Gastroesophageal sphincter (tissue), 4 donors: Measurements from ENCODE around the gene IKZF1. TPM values are rescaled to one million over a fixed set of nuclear protein-coding genes. Genes with fewer than 3 reads are reported as not detected.

ENCODE experiments used
- ATAC-seq: fragments of 150-250 bp; one replicate; pipeline ENCODE4 v1.9.1; 2016; ENCODE audit warnings: mild to moderate bottlenecking, moderate library complexity
- H3K27ac ChIP-seq, 4 donors: fragments of 200-600 bp; sonication (generic) in 3 of 4; 1 replicate in 3 of 4; 2 replicates in 1 of 4; pipeline ENCODE4 v1.5.1; 2016 to 2019
- H3K27me3 ChIP-seq: fragments of 200-600 bp; sonication (generic); one replicate; pipeline ENCODE4 v1.5.1; 2019
- H3K36me3 ChIP-seq, 2 donors: fragments of 200-600 bp; sonication (generic); one replicate each; pipeline ENCODE4 v1.5.1; 2019; ENCODE audit warnings: control low read depth in 1 of 2
- H3K4me1 ChIP-seq, 3 donors: fragments of 200-600 bp; sonication (generic); 1 replicate in 2 of 3; 2 replicates in 1 of 3; pipeline ENCODE4 v1.5.1; 2016 to 2019; ENCODE audit warnings: control low read depth in 2 of 3
- H3K4me3 ChIP-seq, 2 donors: fragments of 200-600 bp; sonication (generic); one replicate each; pipeline ENCODE4 v1.5.1; 2019; ENCODE audit warnings: mild to moderate bottlenecking in 1 of 2, moderate library complexity in 1 of 2
- H3K9me3 ChIP-seq, 3 donors: fragments of 200-600 bp; sonication (generic); one replicate each; pipeline ENCODE4 v1.5.1; 2017 to 2019; ENCODE audit warnings: control low read depth in 2 of 3
- EP300 ChIP-seq: sonication (generic); formaldehyde crosslinking; IDR thresholded peaks from one replicate; pipeline ENCODE4 v1.6.1; 2017; ENCODE audit warnings: antibody characterized with exemption, mild to moderate bottlenecking
- POLR2A ChIP-seq, 2 donors: fragments of 450-650 bp; IDR thresholded peaks; one replicate each; pipeline ENCODE4 v1.6.1; 2017; ENCODE audit warnings: antibody characterized with exemption in 2 of 2, mild to moderate bottlenecking in 2 of 2, moderate library complexity in 1 of 2
- POLR2AphosphoS5 ChIP-seq: sonication (generic); formaldehyde crosslinking; IDR thresholded peaks from one replicate; pipeline ENCODE4 v1.6.1; 2017; ENCODE audit warnings: antibody characterized with exemption
- WGBS, 2 donors: methylation state at CpG; one replicate each; pipeline ENCODE4 v1.1.5; 2018; ENCODE audit warnings: low coverage in 1 of 2; 5-methylcytosine and 5-hydroxymethylcytosine counted together
- total RNA-seq, 4 donors: library from RNA; depleted of rRNA; stranded (reverse); fragments of >200 nt; gene quantifications; one replicate each; pipeline ENCODE4 v1.1.0, GENCODE V29; 2016
- TF ChIP-seq, protein P1 (sequence below), 4 experiments: fragments of 200-600 bp in 2 of 4; fragments of 450-650 bp in 2 of 4; sonication (generic) in 1 of 4; IDR thresholded peaks; one replicate each; pipeline ENCODE4 v1.5.1; 2017 to 2019; ENCODE audit warnings: antibody characterized with exemption in 4 of 4, mild to moderate bottlenecking in 2 of 4, moderate library complexity in 2 of 4

IKZF1 gene
- total RNA-seq, 4 donors from 2014 or later = 2.5 to 14.1 (median 5.9) TPM

DNA sequence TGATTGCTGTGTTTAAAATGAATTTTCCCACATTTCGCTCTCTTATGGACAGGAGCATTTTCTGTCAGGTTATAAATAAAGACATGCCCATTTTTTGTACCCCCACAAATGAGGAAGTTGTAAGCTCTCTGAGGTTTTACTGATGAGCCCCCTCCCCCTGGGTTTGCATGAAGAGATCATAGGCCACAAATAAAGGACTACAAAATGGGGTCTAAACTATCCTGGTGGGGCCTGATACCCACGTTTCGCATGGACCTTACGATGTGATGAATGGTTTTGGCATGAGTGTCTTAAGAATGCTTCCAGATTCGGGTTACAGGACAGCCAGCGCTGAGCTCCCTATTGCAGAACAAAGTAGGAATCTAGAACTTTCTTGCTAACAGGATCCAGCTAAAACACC is 5.8 kb downstream of the IKZF1 start:
- TF ChIP-seq EP300 (no peak), POLR2A (IDR thresholded peaks at IDR 0.05) (no peak), POLR2AphosphoS5 (no peak)
- TF ChIP-seq, protein P1, sequence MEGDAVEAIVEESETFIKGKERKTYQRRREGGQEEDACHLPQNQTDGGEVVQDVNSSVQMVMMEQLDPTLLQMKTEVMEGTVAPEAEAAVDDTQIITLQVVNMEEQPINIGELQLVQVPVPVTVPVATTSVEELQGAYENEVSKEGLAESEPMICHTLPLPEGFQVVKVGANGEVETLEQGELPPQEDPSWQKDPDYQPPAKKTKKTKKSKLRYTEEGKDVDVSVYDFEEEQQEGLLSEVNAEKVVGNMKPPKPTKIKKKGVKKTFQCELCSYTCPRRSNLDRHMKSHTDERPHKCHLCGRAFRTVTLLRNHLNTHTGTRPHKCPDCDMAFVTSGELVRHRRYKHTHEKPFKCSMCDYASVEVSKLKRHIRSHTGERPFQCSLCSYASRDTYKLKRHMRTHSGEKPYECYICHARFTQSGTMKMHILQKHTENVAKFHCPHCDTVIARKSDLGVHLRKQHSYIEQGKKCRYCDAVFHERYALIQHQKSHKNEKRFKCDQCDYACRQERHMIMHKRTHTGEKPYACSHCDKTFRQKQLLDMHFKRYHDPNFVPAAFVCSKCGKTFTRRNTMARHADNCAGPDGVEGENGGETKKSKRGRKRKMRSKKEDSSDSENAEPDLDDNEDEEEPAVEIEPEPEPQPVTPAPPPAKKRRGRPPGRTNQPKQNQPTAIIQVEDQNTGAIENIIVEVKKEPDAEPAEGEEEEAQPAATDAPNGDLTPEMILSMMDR (IDR thresholded peaks at IDR 0.05) = no peak
- no peak for ATAC-seq

DNA sequence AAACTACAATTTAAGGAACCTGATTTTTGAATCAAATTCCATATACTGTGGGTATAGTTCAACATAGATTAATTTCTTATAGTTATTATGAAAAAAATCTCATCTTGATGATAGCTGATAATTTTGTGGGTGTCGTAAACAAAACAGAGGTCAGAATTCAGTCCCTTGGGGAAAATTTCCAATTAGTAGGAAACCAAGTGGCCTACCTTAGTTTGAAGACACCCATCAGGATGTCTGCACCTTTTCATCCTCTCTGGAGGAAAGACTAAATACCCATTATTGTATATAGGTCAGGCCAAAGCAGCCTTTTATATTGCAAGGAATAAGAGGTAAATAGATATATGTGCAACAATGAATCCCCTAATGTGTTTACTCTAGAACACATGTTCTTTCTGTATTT is 6.4 kb downstream of the IKZF1 start:
- no peak for ATAC-seq
- Histone ChIP-seq H3K4me3 (no peak overlapping the region), H3K9me3 (no peaks in the 10 kb centered on the region), H3K27me3 (peaks cover 54% of the 10 kb centered on the region), H3K4me1 (no peaks in the 10 kb centered on the region), H3K36me3 (no peaks in the 10 kb centered on the region), H3K27ac (no peak overlapping the region)
- TF ChIP-seq POLR2A (IDR thresholded peaks at IDR 0.05) (no peak), POLR2AphosphoS5 (no peak)
- TF ChIP-seq, protein P1 (IDR thresholded peaks at IDR 0.05) = no peak
- 93 to 100% methylated on average over 1 of the region's 1 CpG for WGBS, 2 donors

More for the DNA sequence above, 5.8 kb downstream of the IKZF1 start:
- WGBS, 2 donors = 60 to 68% methylated on average over 3 to 6 of the region's 6 CpGs
- no peak overlapping the region for H3K27ac ChIP-seq
- H3K4me1 ChIP-seq = no peaks in the 10 kb centered on the region
- H3K36me3 ChIP-seq = no peaks in the 10 kb centered on the region
- peaks cover 57% of the 10 kb centered on the region for H3K27me3 ChIP-seq
- no peaks in the 10 kb centered on the region for H3K9me3 ChIP-seq
- no peak overlapping the region for H3K4me3 ChIP-seq

DNA sequence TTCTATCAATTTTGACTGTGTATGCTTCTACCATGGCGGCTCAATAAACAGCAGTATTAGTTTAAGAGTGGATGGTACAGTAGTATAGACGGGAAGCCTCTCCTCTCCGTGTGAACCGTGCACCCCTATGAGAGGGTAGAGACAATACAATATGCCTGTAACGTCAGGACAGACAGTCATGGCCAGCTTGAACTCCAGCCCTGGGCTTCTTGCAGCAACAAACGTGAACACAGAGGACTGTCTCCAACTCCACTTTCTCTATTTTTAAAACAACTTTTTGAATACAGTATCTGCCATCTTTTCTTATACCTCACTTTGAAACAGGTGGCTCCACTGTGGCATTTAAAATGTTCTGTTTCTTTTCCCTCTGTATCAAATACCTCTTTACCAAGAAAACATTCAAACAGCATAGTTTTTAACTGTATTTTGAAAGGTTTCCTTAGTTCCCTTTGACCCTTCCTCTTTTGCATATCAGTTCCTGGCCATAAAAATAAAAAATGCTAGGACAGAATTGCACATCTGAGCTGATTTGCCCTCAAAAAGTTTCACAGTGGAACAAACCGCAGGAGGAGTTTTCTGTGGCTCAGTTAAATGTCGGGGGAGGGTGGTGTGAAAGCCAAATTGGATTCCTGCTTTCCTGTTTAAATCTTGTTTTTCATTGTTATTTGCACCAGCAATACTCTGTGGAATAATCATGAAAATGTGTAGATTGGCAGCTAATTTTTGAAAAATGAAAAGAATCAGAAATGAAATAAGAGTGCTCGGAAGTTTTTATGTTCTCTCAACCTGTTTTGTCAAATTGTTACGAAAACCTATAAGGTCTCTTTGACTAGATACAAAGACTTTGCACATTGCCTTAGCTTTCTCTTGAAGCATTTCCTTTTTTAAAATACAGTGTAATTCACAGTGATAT is 8.0 kb downstream of the IKZF1 start:
- H3K4me1 ChIP-seq = no peaks in the 10 kb centered on the region
- TF ChIP-seq EP300 (no peak), POLR2A (IDR thresholded peaks at IDR 0.05) (no peak), POLR2AphosphoS5 (no peak)
- TF ChIP-seq, protein P1 (IDR thresholded peaks at IDR 0.05) = no peak
- no peaks in the 10 kb centered on the region for H3K36me3 ChIP-seq
- 52 to 57% methylated on average over 8 to 10 of the region's 10 CpGs for WGBS, 2 donors
- H3K27ac ChIP-seq = no peak overlapping the region
- no peaks in the 10 kb centered on the region for H3K9me3 ChIP-seq
- no peak overlapping the region for H3K4me3 ChIP-seq
- peaks cover 49% of the 10 kb centered on the region for H3K27me3 ChIP-seq
- no peak for ATAC-seq

DNA sequence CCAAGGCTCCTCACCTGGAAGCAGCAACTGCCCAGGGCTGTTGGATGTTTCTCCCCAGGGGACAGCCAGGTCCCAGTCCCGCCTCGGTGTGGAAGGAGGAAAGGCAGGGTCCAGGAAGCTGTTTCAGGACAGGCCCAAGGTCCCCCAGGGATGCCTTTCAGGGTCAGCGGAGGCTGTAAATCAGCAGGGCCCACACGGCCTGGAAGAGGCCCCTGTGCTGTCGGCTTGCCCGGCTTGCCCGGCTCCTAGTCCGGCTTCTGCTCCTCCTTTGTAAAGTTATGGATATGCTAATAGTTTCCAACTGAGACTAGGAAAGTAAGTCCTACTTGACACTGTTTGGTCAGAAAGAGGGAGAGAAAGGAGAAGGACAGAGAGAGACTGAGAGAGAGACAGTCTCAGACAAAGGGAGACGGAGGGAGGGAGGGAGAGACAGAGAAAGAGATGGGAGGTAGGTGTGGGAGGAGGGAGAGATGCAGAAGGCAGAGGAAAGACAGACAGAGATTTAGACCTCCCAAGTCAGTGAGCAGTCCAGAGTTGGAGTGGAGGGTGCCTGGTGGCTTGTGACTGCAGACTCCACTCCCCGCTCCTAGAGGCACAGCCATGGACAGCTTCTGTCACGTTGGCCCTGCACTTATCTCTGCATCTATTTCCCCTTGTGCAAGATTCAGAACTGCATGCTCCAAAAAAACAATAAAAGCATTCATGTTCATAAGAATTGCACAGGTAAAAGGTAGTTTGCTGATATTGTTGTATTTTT is 10.5 kb downstream of the IKZF1 start:
- 33 to 64% methylated on average over 2 to 3 of the region's 11 CpGs for WGBS, 2 donors
- H3K9me3 ChIP-seq = no peaks in the 10 kb centered on the region
- no peak overlapping the region for H3K27ac ChIP-seq
- no peak for TF ChIP-seq POLR2AphosphoS5
- no peak for ATAC-seq
- H3K36me3 ChIP-seq = no peaks in the 10 kb centered on the region
- peaks cover 40% of the 10 kb centered on the region for H3K27me3 ChIP-seq
- H3K4me1 ChIP-seq = no peaks in the 10 kb centered on the region
- H3K4me3 ChIP-seq = no peak overlapping the region

DNA sequence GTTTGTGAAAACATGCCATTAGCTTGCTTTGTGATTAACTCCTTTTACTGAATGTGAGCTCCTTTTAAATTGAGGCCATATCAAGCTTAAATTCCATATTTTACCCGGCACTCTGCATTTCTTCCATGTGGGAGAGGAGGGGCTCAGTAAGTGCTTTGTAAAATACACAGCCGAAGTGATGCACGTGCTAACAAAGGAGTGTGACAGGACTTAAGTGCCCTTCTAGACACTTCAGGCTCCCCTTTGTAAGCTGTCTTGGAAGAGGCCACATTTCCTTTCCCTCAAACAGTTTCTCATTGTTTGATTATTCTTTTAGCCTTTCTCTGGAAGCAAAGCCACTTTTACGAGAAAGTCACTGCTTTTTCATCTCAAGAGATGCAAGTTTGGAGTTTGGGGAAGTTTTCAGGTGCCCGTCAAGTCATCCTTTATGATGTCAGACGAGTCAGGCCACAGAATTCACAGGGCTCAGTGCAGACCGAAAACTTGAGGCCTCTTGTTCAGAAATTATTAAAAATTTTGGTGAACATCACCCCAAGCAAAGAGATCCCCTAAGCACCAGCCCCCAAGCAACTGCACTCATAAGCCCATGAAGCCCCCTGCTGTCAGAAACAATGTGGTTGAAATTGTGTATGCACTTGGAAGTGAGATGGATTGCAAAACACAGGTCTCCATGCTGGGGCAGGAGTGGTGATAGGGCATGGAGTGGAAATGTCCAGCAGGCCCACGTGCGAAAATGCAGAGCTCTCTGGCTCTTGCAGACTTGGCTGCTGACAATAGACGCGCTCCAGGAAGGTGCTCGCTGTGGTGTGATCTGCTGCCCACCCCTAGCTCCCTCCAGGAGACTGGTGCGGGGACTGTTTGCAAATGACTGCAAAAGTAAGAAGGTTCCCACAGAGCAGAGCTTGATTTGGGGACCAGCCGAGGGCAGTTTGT is 11.5 kb downstream of the IKZF1 start:
- 46 to 55% methylated on average over 6 to 13 of the region's 14 CpGs for WGBS, 2 donors

More for the DNA sequence above, 11.5 kb downstream of the IKZF1 start:
- TF ChIP-seq POLR2A (IDR thresholded peaks at IDR 0.05) = no peak
- TF ChIP-seq EP300 = no peak
- TF ChIP-seq POLR2AphosphoS5 = no peak
- TF ChIP-seq, protein P1 (IDR thresholded peaks at IDR 0.05) = no peak
- ATAC-seq = no peak
- H3K4me3 ChIP-seq = no peak overlapping the region
- peaks cover 43% of the 10 kb centered on the region for H3K27me3 ChIP-seq
- no peaks in the 10 kb centered on the region for H3K4me1 ChIP-seq
- no peaks in the 10 kb centered on the region for H3K9me3 ChIP-seq
- no peak overlapping the region for H3K27ac ChIP-seq
- no peaks in the 10 kb centered on the region for H3K36me3 ChIP-seq
